Kidney (tissue), 14 donors: Measurements from ENCODE around the gene MMP19. TPM values are rescaled to one million over a fixed set of nuclear protein-coding genes. Genes with fewer than 3 reads are reported as not detected.

Source experiments
- DNase-seq, 5 donors: peaks; one replicate each; pipeline ENCODE4 v3.0.0-alpha.2; 2013 to 2020
- FAIRE-seq: peaks from 2 replicates; lab custom pipeline; 2012; peaks lifted over from hg19 to GRCh38; lab: Jason Lieb, UNC
- H3K27ac ChIP-seq, 2 donors: one replicate each; pipeline ENCODE4 v1.7.0; 2013; ENCODE audit warnings: low read depth in 2 of 2, low read length in 2 of 2, inconsistent platforms in 1 of 2
- H3K27me3 ChIP-seq: one replicate; pipeline ENCODE4 v1.7.1; 2013; ENCODE audit warnings: low read length, inconsistent platforms; ENCODE audit not compliant: control insufficient read depth, insufficient read depth
- H3K36me3 ChIP-seq, 3 donors: one replicate each; pipeline versions ENCODE4 v1.7.0 to v1.7.1; 2013; ENCODE audit warnings: low read length in 3 of 3, control low read depth in 1 of 3, inconsistent platforms in 1 of 3; ENCODE audit not compliant: insufficient read depth in 3 of 3, control insufficient read depth in 2 of 3
- H3K4me1 ChIP-seq, 3 donors: one replicate each; pipeline versions ENCODE4 v1.7.0 to v1.7.1; 2013; ENCODE audit warnings: low read length in 3 of 3, inconsistent platforms in 1 of 3, low read depth in 1 of 3; ENCODE audit not compliant: control insufficient read depth in 2 of 3, insufficient read depth in 2 of 3
- H3K4me3 ChIP-seq, 3 donors: one replicate each; pipeline versions ENCODE4 v1.7.0 to v1.8.1; 2013; ENCODE audit warnings: low read length in 3 of 3, control low read depth in 1 of 3, inconsistent platforms in 1 of 3
- H3K9ac ChIP-seq, 3 donors: one replicate each; pipeline versions ENCODE4 v1.7.0 to v1.7.1; 2013; ENCODE audit warnings: low read length in 3 of 3, control low read depth in 1 of 3, inconsistent platforms in 1 of 3
- H3K9me3 ChIP-seq, 3 donors: one replicate each; pipeline versions ENCODE4 v1.7.0 to v1.7.1; 2013; ENCODE audit warnings: low read length in 3 of 3, control low read depth in 1 of 3, inconsistent platforms in 1 of 3; ENCODE audit not compliant: control insufficient read depth in 2 of 3, insufficient read depth in 1 of 3
- CTCF ChIP-seq: IDR thresholded peaks from 3 replicates; pipeline ENCODE4 v1.5.1; 2012; ENCODE audit warnings: mild to moderate bottlenecking, moderate library complexity, borderline replicate concordance; ENCODE audit not compliant: insufficient read depth; ENCODE audit errors: extremely low read depth
- intact Hi-C: fragments of 100-400 bp; cut with DNase I; formaldehyde crosslinking; loops from one replicate; pipeline ENCODE4 v1.11.1; 2022
- polyA plus RNA-seq: library from polyadenylated mRNA; stranded (reverse); fragments of 350-450 nt; fragmentation: Illumina TruSeq; extraction: RNeasy Lipid Tissue Mini Kit (QIAGEN cat#74804); gene quantifications from one replicate; pipeline ENCODE4 v1.2.3, GENCODE V29; 2014; ENCODE audit warnings: low read depth, low replicate concordance; ENCODE audit not compliant: insufficient read depth
- total RNA-seq: library from RNA; stranded (reverse); fragmentation: NEBNext Ultra II Directional; extraction: Animal tissue kit (Norgen Biotek cat#: 25700); gene quantifications from one replicate; pipeline ENCODE4 v1.2.1, GENCODE V29; 2021
- donor health status: control.
- donor health status: control.
- donor health status: control.
- donor health status: control.
- donor health status: control.
- donor health status: DM: yes; HTN: yes; CAD: no.
- donor health status: Normal renal cell carcinoma (clear cell type).

The MMP19 gene
- total and polyA plus RNA-seq, 2 donors from 2014 or later = 2.0 to 8.8 TPM

GRCh38 chr12:55814257-55814656 lies 28.5 kb downstream of the MMP19 start:
- H3K4me1 ChIP-seq = peaks cover 0 to 14% (median 8%) of the 10 kb centered on the region in 3 donors
- H3K36me3 ChIP-seq = peaks cover 0 to 1% (median under 1%) of the 10 kb centered on the region in 3 donors
- no peaks in the 10 kb centered on the region for H3K9me3 ChIP-seq
- FAIRE-seq (no peak), DNase-seq (no peak)
- H3K9ac ChIP-seq = no peak overlapping the region
- intact Hi-C loops = no loop called here
- no peak overlapping the region for H3K27ac ChIP-seq
- H3K27me3 ChIP-seq = no peaks in the 10 kb centered on the region
- H3K4me3 ChIP-seq = no peak overlapping the region
- no peak for TF ChIP-seq CTCF

GRCh38 chr12:55812088-55812487 lies 30.6 kb downstream of the MMP19 start:
- H3K9me3 ChIP-seq = no peaks in the 10 kb centered on the region
- FAIRE-seq = no peak
- TF ChIP-seq CTCF = no peak
- H3K4me3 ChIP-seq = no peak overlapping the region
- H3K9ac ChIP-seq = no peak overlapping the region
- no peak overlapping the region for H3K27ac ChIP-seq
- H3K27me3 ChIP-seq = no peaks in the 10 kb centered on the region
- peaks cover 0 to 7% (median 6%) of the 10 kb centered on the region in 3 donors for H3K4me1 ChIP-seq
- DNase-seq = no peak
- peaks cover 0 to 11% (median 3%) of the 10 kb centered on the region in 3 donors for H3K36me3 ChIP-seq
- intact Hi-C loops = no loop called here

- Histone ChIP-seq H3K9ac (no peak overlapping the region), H3K36me3 (peaks cover 0 to 13% (median 3%) of the 10 kb centered on the region in 3 donors), H3K9me3 (no peaks in the 10 kb centered on the region), H3K4me1 (peaks cover 0 to 5% (median 5%) of the 10 kb centered on the region in 3 donors), H3K27ac (no peak overlapping the region), H3K4me3 (no peak overlapping the region), H3K27me3 (no peaks in the 10 kb centered on the region)
- FAIRE-seq = no peak
- no peak for DNase-seq
- no peak for TF ChIP-seq CTCF
- intact Hi-C loops = no loop called here
These were observed 33.5 kb downstream of the MMP19 start for GRCh38 chr12:55809274-55809673.

GRCh38 chr12:55806982-55807381 lies 35.8 kb downstream of the MMP19 start:
- TF ChIP-seq CTCF = no peak
- FAIRE-seq (no peak), DNase-seq (no peak)
- Histone ChIP-seq H3K9me3 (no peaks in the 10 kb centered on the region), H3K27me3 (no peaks in the 10 kb centered on the region), H3K4me1 (peaks cover 0 to 2% (median 0%) of the 10 kb centered on the region in 3 donors), H3K9ac (no peak overlapping the region), H3K27ac (no peak overlapping the region), H3K4me3 (no peak overlapping the region), H3K36me3 (peaks cover 0 to 17% (median 6%) of the 10 kb centered on the region in 3 donors)
- intact Hi-C loops = no loop called here
